DND-41 (cell line): ENCODE data around the gene KRAS.

Experiments
- ATAC-seq: fragments of 200-7000 bp; cut with Tn5 transposase; 3 replicates; pipeline ENCODE4 v1.9.1; 2021; ENCODE audit warnings: low read depth; ENCODE audit not compliant: insufficient read depth
- DNase-seq: peaks from one replicate; pipeline ENCODE4 v3.0.0-alpha.2; 2020
- H2AFZ ChIP-seq: 2 replicates; pipeline ENCODE4 v1.6.0; 2012; ENCODE audit warnings: low read depth, low read length
- H3K27ac ChIP-seq: 2 replicates; pipeline ENCODE4 v1.5.1; 2012; ENCODE audit warnings: low read length, inconsistent platforms
- H3K27me3 ChIP-seq: fragments of 200-600 bp; sonication (generic); 2 replicates; pipeline ENCODE4 v1.6.0; 2012; ENCODE audit warnings: low read length, mild to moderate bottlenecking, inconsistent platforms; ENCODE audit not compliant: insufficient read depth, poor library complexity
- H3K36me3 ChIP-seq: 2 replicates; pipeline ENCODE4 v1.5.1; 2012; ENCODE audit warnings: low read length, inconsistent platforms; ENCODE audit not compliant: insufficient read depth
- H3K4me1 ChIP-seq: 2 replicates; pipeline ENCODE4 v1.5.1; 2012; ENCODE audit warnings: mild to moderate bottlenecking, low read length; ENCODE audit not compliant: insufficient read depth
- H3K4me2 ChIP-seq: 2 replicates; pipeline ENCODE4 v1.6.0; 2012; ENCODE audit warnings: mild to moderate bottlenecking, moderate library complexity, low read length, inconsistent platforms; ENCODE audit not compliant: insufficient read depth
- H3K4me3 ChIP-seq, 2 experiments: fragments of 200-600 bp in 1 of 2; shearing (Covaris generic) in 1 of 2; 2 replicates each; pipeline ENCODE4 v1.5.1; 2012 to 2016; ENCODE audit warnings: inconsistent platforms in 2 of 2, low read length in 2 of 2, mild to moderate bottlenecking in 2 of 2, low read depth in 1 of 2, moderate library complexity in 1 of 2
- H3K79me2 ChIP-seq: 2 replicates; pipeline ENCODE4 v1.6.0; 2012; ENCODE audit warnings: low read length, inconsistent platforms; ENCODE audit not compliant: insufficient read depth
- H3K9ac ChIP-seq: 2 replicates; pipeline ENCODE4 v1.6.0; 2012; ENCODE audit warnings: low read depth, mild to moderate bottlenecking, inconsistent platforms, low read length, moderate library complexity
- H3K9me3 ChIP-seq: 2 replicates; pipeline ENCODE4 v1.5.1; 2012; ENCODE audit warnings: low read length, moderate library complexity, mild to moderate bottlenecking, inconsistent platforms; ENCODE audit not compliant: insufficient read depth, severe bottlenecking
- H4K20me1 ChIP-seq: 2 replicates; pipeline ENCODE4 v1.6.0; 2012; ENCODE audit warnings: low read length; ENCODE audit not compliant: insufficient read depth
- EZH2 ChIP-seq: IDR thresholded peaks from 3 replicates; pipeline ENCODE4 v1.6.1; 2012; ENCODE audit warnings: borderline replicate concordance, low read depth, mild to moderate bottlenecking, moderate library complexity, low read length, inconsistent platforms; ENCODE audit not compliant: severe bottlenecking
- TF ChIP-seq, protein P1 (sequence below): IDR thresholded peaks from 2 replicates; pipeline ENCODE4 v1.5.1; 2012; ENCODE audit warnings: borderline replicate concordance, low read length, moderate library complexity, mild to moderate bottlenecking; ENCODE audit not compliant: poor library complexity, severe bottlenecking; ENCODE audit errors: extremely low read depth

The KRAS gene

DNA sequence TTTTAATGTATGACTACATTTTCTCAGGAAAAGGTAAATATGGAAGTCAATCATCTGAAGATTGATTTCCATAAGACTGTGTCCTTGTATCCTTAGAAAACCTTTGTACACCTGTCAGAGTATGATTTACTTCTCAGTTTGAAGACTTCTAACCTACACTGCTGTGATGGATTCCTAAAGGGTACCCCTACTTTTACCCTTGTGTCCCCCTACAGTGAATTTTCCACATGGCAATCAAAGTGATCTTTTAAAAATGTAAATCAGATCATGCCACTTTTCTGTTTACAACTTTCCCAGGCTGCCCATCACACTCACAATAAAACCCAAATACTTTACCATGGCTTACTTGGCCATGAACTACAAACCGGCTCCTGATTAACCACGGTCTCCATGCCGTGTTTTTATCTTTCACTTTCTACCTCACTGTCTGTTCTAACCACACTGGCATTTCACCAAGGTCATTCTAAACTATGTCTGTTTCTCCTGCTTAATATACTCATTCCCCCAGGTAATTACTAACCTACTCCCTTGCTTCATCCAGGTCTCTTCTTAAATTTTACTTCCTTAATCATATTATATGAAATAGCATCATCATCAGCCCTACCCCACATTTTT, 63.8 kb downstream of the KRAS start:
- no peaks in the 10 kb centered on the region for H3K9me3 ChIP-seq
- ATAC-seq (peak; percentile 64; the same call in 2 of the 3 replicates), DNase-seq (no peak)
- no peak overlapping the region for H3K27ac ChIP-seq
- no peaks in the 10 kb centered on the region for H4K20me1 ChIP-seq
- no peaks in the 10 kb centered on the region for H3K36me3 ChIP-seq
- H3K79me2 ChIP-seq: no peaks in the 10 kb centered on the region
- no peak overlapping the region for H2AFZ ChIP-seq
- H3K4me2 ChIP-seq: no peak overlapping the region
- no peak overlapping the region for H3K9ac ChIP-seq
- no peak overlapping the region for H3K4me3 ChIP-seq
- H3K4me1 ChIP-seq: peaks cover 2% of the 10 kb centered on the region; the same call in 1 of the 2 replicates
- H3K27me3 ChIP-seq: no peaks in the 10 kb centered on the region
- TF ChIP-seq, protein P1, sequence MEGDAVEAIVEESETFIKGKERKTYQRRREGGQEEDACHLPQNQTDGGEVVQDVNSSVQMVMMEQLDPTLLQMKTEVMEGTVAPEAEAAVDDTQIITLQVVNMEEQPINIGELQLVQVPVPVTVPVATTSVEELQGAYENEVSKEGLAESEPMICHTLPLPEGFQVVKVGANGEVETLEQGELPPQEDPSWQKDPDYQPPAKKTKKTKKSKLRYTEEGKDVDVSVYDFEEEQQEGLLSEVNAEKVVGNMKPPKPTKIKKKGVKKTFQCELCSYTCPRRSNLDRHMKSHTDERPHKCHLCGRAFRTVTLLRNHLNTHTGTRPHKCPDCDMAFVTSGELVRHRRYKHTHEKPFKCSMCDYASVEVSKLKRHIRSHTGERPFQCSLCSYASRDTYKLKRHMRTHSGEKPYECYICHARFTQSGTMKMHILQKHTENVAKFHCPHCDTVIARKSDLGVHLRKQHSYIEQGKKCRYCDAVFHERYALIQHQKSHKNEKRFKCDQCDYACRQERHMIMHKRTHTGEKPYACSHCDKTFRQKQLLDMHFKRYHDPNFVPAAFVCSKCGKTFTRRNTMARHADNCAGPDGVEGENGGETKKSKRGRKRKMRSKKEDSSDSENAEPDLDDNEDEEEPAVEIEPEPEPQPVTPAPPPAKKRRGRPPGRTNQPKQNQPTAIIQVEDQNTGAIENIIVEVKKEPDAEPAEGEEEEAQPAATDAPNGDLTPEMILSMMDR: no peak
- no peak for TF ChIP-seq EZH2

DNA sequence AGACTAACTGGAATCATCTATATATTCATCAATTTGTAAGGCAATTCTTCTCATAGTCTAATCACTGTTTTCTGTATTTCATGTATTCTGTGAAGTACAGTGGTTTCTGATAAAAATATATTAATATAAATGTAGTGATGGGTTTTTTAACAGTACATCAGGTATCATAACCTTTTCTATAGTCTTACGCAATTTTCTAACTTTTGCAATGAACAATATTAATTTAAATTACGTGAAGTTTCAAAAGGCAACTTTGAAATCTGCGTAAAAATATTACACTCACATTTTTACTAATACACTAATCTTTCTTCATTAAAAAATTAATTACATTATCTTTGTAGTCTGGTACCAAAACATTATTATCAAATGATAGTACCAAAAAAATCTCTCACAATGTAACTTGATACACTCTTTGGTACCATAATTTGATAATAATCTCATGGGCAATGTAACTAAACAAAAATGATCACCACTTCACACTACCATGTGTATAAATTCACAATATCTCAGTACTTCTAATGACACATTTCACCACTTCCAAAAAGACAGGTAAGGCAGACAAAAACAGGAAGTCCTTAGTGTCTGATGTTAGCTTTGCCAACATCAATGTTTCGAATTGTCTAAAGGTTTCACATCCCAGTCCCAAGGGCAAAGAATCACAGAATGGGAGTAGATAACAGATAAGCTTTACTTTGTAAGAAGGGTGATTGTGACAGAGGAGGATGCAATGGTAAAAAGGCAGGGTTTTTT, 64.5 kb downstream of the KRAS start:
- Histone ChIP-seq H3K4me3 (no peak overlapping the region), H3K4me2 (no peak overlapping the region), H2AFZ (no peak overlapping the region), H3K4me1 (peaks cover 2% of the 10 kb centered on the region; the same call in 1 of the 2 replicates), H3K27me3 (no peaks in the 10 kb centered on the region), H3K9me3 (no peaks in the 10 kb centered on the region), H3K27ac (no peak overlapping the region), H3K79me2 (no peaks in the 10 kb centered on the region), H3K9ac (no peak overlapping the region), H3K36me3 (no peaks in the 10 kb centered on the region), H4K20me1 (no peaks in the 10 kb centered on the region)
- no peak for ATAC-seq
- no peak for DNase-seq
- TF ChIP-seq EZH2: no peak
- TF ChIP-seq, protein P1: no peak

DNA sequence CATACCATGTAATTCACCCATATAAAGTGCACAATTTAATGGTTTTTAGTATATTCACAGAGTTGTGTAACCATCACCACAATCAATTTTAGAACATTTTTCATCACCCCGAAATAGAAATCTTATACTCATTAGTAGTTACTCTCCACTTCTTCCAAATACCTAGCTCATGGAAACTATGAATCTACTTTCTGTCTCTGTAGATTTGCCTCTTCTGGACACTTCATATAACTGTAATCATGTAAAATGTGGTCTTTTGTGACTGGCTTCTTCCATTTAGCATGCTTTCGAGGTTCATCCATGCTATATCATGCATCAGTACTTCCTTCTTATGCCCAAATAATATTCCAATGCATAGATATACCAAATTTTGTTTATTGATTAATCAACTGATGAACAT, 66.6 kb downstream of the KRAS start:
- H2AFZ ChIP-seq: no peak overlapping the region
- H3K79me2 ChIP-seq: no peaks in the 10 kb centered on the region
- H3K27me3 ChIP-seq: no peaks in the 10 kb centered on the region
- ATAC-seq: no peak
- DNase-seq: no peak
- peaks cover 2% of the 10 kb centered on the region; the same call in 1 of the 2 replicates for H3K4me1 ChIP-seq
- H3K36me3 ChIP-seq: no peaks in the 10 kb centered on the region
- H4K20me1 ChIP-seq: no peaks in the 10 kb centered on the region
- H3K4me3 ChIP-seq: no peak overlapping the region
- no peak overlapping the region for H3K9ac ChIP-seq
- H3K27ac ChIP-seq: no peak overlapping the region
- TF ChIP-seq, protein P1: no peak
- no peak for TF ChIP-seq EZH2
- H3K9me3 ChIP-seq: no peaks in the 10 kb centered on the region
- no peak overlapping the region for H3K4me2 ChIP-seq
